ENCODE data around the gene TMEM54. TPM values are rescaled to one million over a fixed set of nuclear protein-coding genes. Genes with fewer than 3 reads are reported as not detected.

The TMEM54 gene
- total and polyA plus RNA-seq, 2 experiments from 2014 or later = 11.2 to 11.7 TPM

DNA sequence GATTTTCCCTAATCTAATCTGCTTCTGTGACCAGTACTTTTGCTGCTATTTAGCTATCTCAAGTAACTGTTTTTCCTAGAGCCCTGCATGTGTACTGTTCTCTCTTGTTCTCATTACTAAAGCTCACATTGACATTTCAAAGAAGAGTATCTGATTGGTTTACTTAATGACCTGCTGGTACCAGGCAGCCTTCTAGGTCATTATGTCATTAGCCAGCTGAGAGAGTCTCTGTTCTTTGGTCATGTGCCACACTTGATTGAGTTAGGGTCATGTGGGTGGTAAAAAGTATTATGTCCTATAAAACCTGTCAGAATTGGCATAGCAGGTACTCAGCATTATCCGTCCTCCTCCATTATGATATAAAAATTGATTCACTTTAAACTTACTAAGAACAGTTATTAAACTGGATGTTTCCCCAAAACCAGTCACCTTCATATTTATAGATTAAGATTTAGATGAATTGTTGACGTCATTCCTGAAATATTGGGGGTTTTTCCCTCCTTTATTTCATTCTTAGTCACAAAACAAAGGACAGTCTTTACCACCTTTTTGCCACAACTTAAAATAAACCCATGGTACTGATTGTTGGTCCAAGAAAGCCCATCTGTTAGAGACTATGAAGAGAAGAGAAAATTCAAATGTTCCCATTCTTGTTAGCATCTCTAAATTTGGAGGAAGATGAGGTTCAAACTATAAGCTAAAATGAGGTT is 52.7 kb downstream of the TMEM54 start (continued):
- TF ChIP-seq, protein P1, sequence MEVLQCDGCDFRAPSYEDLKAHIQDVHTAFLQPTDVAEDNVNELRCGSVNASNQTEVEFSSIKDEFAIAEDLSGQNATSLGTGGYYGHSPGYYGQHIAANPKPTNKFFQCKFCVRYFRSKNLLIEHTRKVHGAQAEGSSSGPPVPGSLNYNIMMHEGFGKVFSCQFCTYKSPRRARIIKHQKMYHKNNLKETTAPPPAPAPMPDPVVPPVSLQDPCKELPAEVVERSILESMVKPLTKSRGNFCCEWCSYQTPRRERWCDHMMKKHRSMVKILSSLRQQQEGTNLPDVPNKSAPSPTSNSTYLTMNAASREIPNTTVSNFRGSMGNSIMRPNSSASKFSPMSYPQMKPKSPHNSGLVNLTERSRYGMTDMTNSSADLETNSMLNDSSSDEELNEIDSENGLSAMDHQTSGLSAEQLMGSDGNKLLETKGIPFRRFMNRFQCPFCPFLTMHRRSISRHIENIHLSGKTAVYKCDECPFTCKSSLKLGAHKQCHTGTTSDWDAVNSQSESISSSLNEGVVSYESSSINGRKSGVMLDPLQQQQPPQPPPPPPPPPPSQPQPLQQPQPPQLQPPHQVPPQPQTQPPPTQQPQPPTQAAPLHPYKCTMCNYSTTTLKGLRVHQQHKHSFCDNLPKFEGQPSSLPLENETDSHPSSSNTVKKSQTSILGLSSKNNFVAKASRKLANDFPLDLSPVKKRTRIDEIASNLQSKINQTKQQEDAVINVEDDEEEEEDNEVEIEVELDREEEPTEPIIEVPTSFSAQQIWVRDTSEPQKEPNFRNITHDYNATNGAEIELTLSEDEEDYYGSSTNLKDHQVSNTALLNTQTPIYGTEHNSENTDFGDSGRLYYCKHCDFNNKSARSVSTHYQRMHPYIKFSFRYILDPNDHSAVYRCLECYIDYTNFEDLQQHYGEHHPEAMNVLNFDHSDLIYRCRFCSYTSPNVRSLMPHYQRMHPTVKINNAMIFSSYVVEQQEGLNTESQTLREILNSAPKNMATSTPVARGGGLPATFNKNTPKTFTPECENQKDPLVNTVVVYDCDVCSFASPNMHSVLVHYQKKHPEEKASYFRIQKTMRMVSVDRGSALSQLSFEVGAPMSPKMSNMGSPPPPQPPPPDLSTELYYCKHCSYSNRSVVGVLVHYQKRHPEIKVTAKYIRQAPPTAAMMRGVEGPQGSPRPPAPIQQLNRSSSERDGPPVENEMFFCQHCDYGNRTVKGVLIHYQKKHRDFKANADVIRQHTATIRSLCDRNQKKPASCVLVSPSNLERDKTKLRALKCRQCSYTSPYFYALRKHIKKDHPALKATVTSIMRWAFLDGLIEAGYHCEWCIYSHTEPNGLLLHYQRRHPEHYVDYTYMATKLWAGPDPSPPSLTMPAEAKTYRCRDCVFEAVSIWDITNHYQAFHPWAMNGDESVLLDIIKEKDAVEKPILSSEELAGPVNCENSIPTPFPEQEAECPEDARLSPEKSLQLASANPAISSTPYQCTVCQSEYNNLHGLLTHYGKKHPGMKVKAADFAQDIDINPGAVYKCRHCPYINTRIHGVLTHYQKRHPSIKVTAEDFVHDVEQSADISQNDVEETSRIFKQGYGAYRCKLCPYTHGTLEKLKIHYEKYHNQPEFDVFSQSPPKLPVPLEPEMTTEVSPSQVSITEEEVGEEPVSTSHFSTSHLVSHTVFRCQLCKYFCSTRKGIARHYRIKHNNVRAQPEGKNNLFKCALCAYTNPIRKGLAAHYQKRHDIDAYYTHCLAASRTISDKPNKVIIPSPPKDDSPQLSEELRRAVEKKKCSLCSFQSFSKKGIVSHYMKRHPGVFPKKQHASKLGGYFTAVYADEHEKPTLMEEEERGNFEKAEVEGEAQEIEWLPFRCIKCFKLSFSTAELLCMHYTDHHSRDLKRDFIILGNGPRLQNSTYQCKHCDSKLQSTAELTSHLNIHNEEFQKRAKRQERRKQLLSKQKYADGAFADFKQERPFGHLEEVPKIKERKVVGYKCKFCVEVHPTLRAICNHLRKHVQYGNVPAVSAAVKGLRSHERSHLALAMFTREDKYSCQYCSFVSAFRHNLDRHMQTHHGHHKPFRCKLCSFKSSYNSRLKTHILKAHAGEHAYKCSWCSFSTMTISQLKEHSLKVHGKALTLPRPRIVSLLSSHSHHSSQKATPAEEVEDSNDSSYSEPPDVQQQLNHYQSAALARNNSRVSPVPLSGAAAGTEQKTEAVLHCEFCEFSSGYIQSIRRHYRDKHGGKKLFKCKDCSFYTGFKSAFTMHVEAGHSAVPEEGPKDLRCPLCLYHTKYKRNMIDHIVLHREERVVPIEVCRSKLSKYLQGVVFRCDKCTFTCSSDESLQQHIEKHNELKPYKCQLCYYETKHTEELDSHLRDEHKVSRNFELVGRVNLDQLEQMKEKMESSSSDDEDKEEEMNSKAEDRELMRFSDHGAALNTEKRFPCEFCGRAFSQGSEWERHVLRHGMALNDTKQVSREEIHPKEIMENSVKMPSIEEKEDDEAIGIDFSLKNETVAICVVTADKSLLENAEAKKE (CRISPR knock-in tag; IDR thresholded peaks at IDR 0.05) = no peak
- no peak for TF ChIP-seq EZH2phosphoT487 (IDR thresholded peaks at IDR 0.05; ENCODE audit: unreplicated experiment)
- no peak for TF ChIP-seq CREB1 (CRISPR knock-in tag; IDR thresholded peaks at IDR 0.05; ENCODE audit: low read depth)
- no peak for TF ChIP-seq EZH2 (IDR thresholded peaks at IDR 0.05; ENCODE audit: low read depth, unreplicated experiment)
- TF ChIP-seq, protein P2, sequence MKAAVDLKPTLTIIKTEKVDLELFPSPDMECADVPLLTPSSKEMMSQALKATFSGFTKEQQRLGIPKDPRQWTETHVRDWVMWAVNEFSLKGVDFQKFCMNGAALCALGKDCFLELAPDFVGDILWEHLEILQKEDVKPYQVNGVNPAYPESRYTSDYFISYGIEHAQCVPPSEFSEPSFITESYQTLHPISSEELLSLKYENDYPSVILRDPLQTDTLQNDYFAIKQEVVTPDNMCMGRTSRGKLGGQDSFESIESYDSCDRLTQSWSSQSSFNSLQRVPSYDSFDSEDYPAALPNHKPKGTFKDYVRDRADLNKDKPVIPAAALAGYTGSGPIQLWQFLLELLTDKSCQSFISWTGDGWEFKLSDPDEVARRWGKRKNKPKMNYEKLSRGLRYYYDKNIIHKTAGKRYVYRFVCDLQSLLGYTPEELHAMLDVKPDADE (IDR thresholded peaks at IDR 0.05) = no peak
- TF ChIP-seq, protein P3, sequence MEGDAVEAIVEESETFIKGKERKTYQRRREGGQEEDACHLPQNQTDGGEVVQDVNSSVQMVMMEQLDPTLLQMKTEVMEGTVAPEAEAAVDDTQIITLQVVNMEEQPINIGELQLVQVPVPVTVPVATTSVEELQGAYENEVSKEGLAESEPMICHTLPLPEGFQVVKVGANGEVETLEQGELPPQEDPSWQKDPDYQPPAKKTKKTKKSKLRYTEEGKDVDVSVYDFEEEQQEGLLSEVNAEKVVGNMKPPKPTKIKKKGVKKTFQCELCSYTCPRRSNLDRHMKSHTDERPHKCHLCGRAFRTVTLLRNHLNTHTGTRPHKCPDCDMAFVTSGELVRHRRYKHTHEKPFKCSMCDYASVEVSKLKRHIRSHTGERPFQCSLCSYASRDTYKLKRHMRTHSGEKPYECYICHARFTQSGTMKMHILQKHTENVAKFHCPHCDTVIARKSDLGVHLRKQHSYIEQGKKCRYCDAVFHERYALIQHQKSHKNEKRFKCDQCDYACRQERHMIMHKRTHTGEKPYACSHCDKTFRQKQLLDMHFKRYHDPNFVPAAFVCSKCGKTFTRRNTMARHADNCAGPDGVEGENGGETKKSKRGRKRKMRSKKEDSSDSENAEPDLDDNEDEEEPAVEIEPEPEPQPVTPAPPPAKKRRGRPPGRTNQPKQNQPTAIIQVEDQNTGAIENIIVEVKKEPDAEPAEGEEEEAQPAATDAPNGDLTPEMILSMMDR (conservative IDR thresholded peaks at IDR 0.05; ENCODE audit: low read depth in 2 of 2) = no peak
- no peak for TF ChIP-seq NANOG (IDR thresholded peaks at IDR 0.05; ENCODE audit: borderline replicate concordance)

Other genes with a start within 250 kb of the TMEM54 start
- gene SYNC, start 198.6 kb downstream of the TMEM54 start, total RNA-seq (2014; rRNA removed; shearing (Covaris generic)) = not detected in 2 replicates
- gene SYNC, start 198.6 kb downstream of the TMEM54 start, polyA plus RNA-seq (2016; fragmentation: Nextera tagmentation; extraction: Ambion mirVana) = 0.31 TPM in 1 of 2 replicates, not detected in the other
- gene YARS1, start 84.0 kb downstream of the TMEM54 start, total RNA-seq (2014; rRNA removed; shearing (Covaris generic)) = 158 and 182 TPM in 2 replicates
- 132 and 134 TPM in 2 replicates for gene YARS1, start 84.0 kb downstream of the TMEM54 start, polyA plus RNA-seq (2016; fragmentation: Nextera tagmentation; extraction: Ambion mirVana)
- 60.5 and 65.2 TPM in 2 replicates for gene S100PBP, start 83.7 kb downstream of the TMEM54 start, total RNA-seq (2014; rRNA removed; shearing (Covaris generic))
- 21.9 and 30.6 TPM in 2 replicates for gene S100PBP, start 83.7 kb downstream of the TMEM54 start, polyA plus RNA-seq (2016; fragmentation: Nextera tagmentation; extraction: Ambion mirVana)
- gene FNDC5, start 30.5 kb downstream of the TMEM54 start, total RNA-seq (2014; rRNA removed; shearing (Covaris generic)) = 1.7 and 2.0 TPM in 2 replicates
- 0.28 and 1.0 TPM in 2 replicates for gene FNDC5, start 30.5 kb downstream of the TMEM54 start, polyA plus RNA-seq (2016; fragmentation: Nextera tagmentation; extraction: Ambion mirVana)
- gene HPCA, start 14.9 kb downstream of the TMEM54 start, total RNA-seq (2014; rRNA removed; shearing (Covaris generic)) = 0.35 and 0.62 TPM in 2 replicates
- gene HPCA, start 14.9 kb downstream of the TMEM54 start, polyA plus RNA-seq (2016; fragmentation: Nextera tagmentation; extraction: Ambion mirVana) = 0.82 and 1.4 TPM in 2 replicates
- 10.6 and 11.9 TPM in 2 replicates for gene RNF19B, start 63.4 kb upstream of the TMEM54 start, total RNA-seq (2014; rRNA removed; shearing (Covaris generic))
- gene RNF19B, start 63.4 kb upstream of the TMEM54 start, polyA plus RNA-seq (2016; fragmentation: Nextera tagmentation; extraction: Ambion mirVana) = 2.6 and 2.9 TPM in 2 replicates
- gene AK2, start 135.5 kb upstream of the TMEM54 start, total RNA-seq (2014; rRNA removed; shearing (Covaris generic)) = 142 and 165 TPM in 2 replicates
- 121 and 125 TPM in 2 replicates for gene AK2, start 135.5 kb upstream of the TMEM54 start, polyA plus RNA-seq (2016; fragmentation: Nextera tagmentation; extraction: Ambion mirVana)
- 1.2 and 1.4 TPM in 2 replicates for gene AZIN2, start 179.8 kb upstream of the TMEM54 start, total RNA-seq (2014; rRNA removed; shearing (Covaris generic))
- 0.28 and 0.37 TPM in 2 replicates for gene AZIN2, start 179.8 kb upstream of the TMEM54 start, polyA plus RNA-seq (2016; fragmentation: Nextera tagmentation; extraction: Ambion mirVana)